H1 (cell line): ENCODE measurements around the gene EXOC2. TPM values are rescaled to one million over a fixed set of nuclear protein-coding genes. Genes with fewer than 3 reads are reported as not detected.

Experiments used
- CTCF ChIA-PET: fragments of 300-600 bp; sonication (Branson Sonifier 250); formaldehyde crosslinking; loops from one replicate; lab custom pipeline; 2021; ENCODE audit not compliant: partially characterized antibody; lab: Charles Lee
- POLR2A ChIA-PET: fragments of 300-600 bp; sonication (Branson Sonifier 250); formaldehyde crosslinking; loops from one replicate; lab custom pipeline; 2021; ENCODE audit warnings: inconsistent platforms; ENCODE audit not compliant: partially characterized antibody; lab: Charles Lee
- DNase-seq, 2 experiments: peaks; one replicate each; pipeline versions ENCODE4 v3.0.0 to v3.0.0-alpha.2; 2010 to 2022; ENCODE audit warnings: low spot score in 2 of 2, low read depth in 1 of 2, mixed read lengths in 1 of 2
- FAIRE-seq: peaks from 2 replicates; lab custom pipeline; 2011; peaks lifted over from hg19 to GRCh38; lab: Jason Lieb, UNC
- H2AFZ ChIP-seq: 2 replicates; pipeline ENCODE4 v1.8.1; 2012; ENCODE audit warnings: low read length, inconsistent platforms
- H2AK5ac ChIP-seq: 2 replicates; pipeline ENCODE4 v1.6.1; 2013; ENCODE audit warnings: low read depth, low read length
- H2BK120ac ChIP-seq: replicated peaks from 2 replicates; pipeline ENCODE3; 2013; ENCODE audit warnings: low read depth, low read length, inconsistent platforms
- H2BK12ac ChIP-seq: 2 replicates; pipeline ENCODE4 v1.6.1; 2013; ENCODE audit warnings: low read depth, low read length
- H2BK15ac ChIP-seq: 2 replicates; pipeline ENCODE4 v1.6.1; 2013; ENCODE audit warnings: low read length
- H2BK20ac ChIP-seq: 2 replicates; pipeline ENCODE4 v1.6.1; 2013; ENCODE audit warnings: low read length
- H2BK5ac ChIP-seq: 2 replicates; pipeline ENCODE4 v1.6.1; 2013; ENCODE audit warnings: low read depth, low read length
- H3K14ac ChIP-seq: 2 replicates; pipeline ENCODE4 v1.6.1; 2013; ENCODE audit warnings: inconsistent platforms; ENCODE audit not compliant: insufficient read length
- H3K18ac ChIP-seq: 2 replicates; pipeline ENCODE4 v1.6.1; 2013; ENCODE audit warnings: low read length; ENCODE audit errors: extremely low read depth
- H3K23ac ChIP-seq: 2 replicates; pipeline ENCODE4 v1.6.1; 2013; ENCODE audit warnings: inconsistent platforms; ENCODE audit not compliant: insufficient read length
- H3K23me2 ChIP-seq: 2 replicates; pipeline ENCODE4 v1.6.1; 2013; ENCODE audit warnings: low read depth, low read length
- H3K27ac ChIP-seq: 2 replicates; pipeline ENCODE4 v1.6.1; 2011; ENCODE audit warnings: low read depth, low read length, inconsistent platforms
- H3K27me3 ChIP-seq, 4 experiments: replicated peaks in 1 of 4; 1 replicate in 1 of 4; 2 replicates in 3 of 4; pipeline versions ENCODE4 v1.6.1 to v1.8.1; 2011 to 2013; ENCODE audit warnings: low read length in 3 of 4, mild to moderate bottlenecking in 3 of 4, inconsistent platforms in 2 of 4, mixed read lengths in 2 of 4, moderate library complexity in 1 of 4; ENCODE audit not compliant: control insufficient read depth in 3 of 4, insufficient read depth in 3 of 4; ENCODE audit errors: extremely low read depth in 1 of 4
- H3K36me3 ChIP-seq, 4 experiments: 2 replicates each; pipeline versions ENCODE4 v1.6.1 to v1.8.1; 2011 to 2013; ENCODE audit warnings: mild to moderate bottlenecking in 4 of 4, low read length in 3 of 4, moderate library complexity in 2 of 4, control low read depth in 1 of 4, inconsistent platforms in 1 of 4; ENCODE audit not compliant: insufficient read depth in 4 of 4, control insufficient read depth in 2 of 4
- H3K4ac ChIP-seq: replicated peaks from 2 replicates; pipeline ENCODE3; 2013; ENCODE audit warnings: low read length, low read depth, mixed read lengths, inconsistent platforms; ENCODE audit not compliant: insufficient read length
- H3K4me1 ChIP-seq, 4 experiments: replicated peaks in 1 of 4; 1 replicate in 1 of 4; 2 replicates in 3 of 4; pipeline versions ENCODE4 v1.6.1 to v1.8.1; 2011 to 2013; ENCODE audit warnings: low read length in 3 of 4, inconsistent platforms in 2 of 4, mixed read lengths in 1 of 4; ENCODE audit not compliant: insufficient read depth in 4 of 4, control insufficient read depth in 3 of 4
- H3K4me2 ChIP-seq, 2 experiments: 2 replicates each; pipeline versions ENCODE4 v1.6.1 to v1.8.1; 2011 to 2013; ENCODE audit warnings: low read depth in 2 of 2, low read length in 2 of 2, control low read depth in 1 of 2, inconsistent platforms in 1 of 2, mild to moderate bottlenecking in 1 of 2; ENCODE audit not compliant: insufficient read depth in 1 of 2
- H3K4me3 ChIP-seq, 4 experiments: fragments of 200-600, 300-600 bp in 1 of 4; sonication (generic), shearing (Covaris generic), sonication (Bioruptor Twin) in 1 of 4; 2 replicates each; pipeline versions ENCODE4 v1.5.1 to v1.8.1; 2011 to 2016; ENCODE audit warnings: low read length in 4 of 4, low read depth in 3 of 4, control low read depth in 2 of 4, inconsistent platforms in 2 of 4, mild to moderate bottlenecking in 2 of 4, mixed read lengths in 1 of 4, moderate library complexity in 1 of 4; ENCODE audit not compliant: insufficient read depth in 2 of 4; ENCODE audit errors: extremely low read depth in 1 of 4
- H3K56ac ChIP-seq: replicated peaks from 2 replicates; pipeline ENCODE3; 2013; ENCODE audit warnings: low read depth, mild to moderate bottlenecking, mixed read lengths, low read length, inconsistent platforms; ENCODE audit not compliant: insufficient read length
- H3K79me1 ChIP-seq: 2 replicates; pipeline ENCODE4 v1.6.1; 2013; ENCODE audit warnings: low read depth, low read length, control low read depth
- H3K79me2 ChIP-seq, 2 experiments: 2 replicates each; pipeline versions ENCODE4 v1.6.1 to v1.8.1; 2012 to 2013; ENCODE audit warnings: low read length in 2 of 2, mild to moderate bottlenecking in 2 of 2, inconsistent platforms in 1 of 2; ENCODE audit not compliant: insufficient read depth in 2 of 2, control insufficient read depth in 1 of 2
- H3K9ac ChIP-seq, 4 experiments: replicated peaks in 1 of 4; 1 replicate in 1 of 4; 2 replicates in 3 of 4; pipeline versions ENCODE4 v1.6.1 to v1.8.1; 2011 to 2013; ENCODE audit warnings: low read depth in 3 of 4, low read length in 3 of 4, control low read depth in 2 of 4, mild to moderate bottlenecking in 2 of 4, moderate library complexity in 2 of 4, inconsistent platforms in 1 of 4; ENCODE audit errors: extremely low read depth in 1 of 4
- H3K9me3 ChIP-seq, 2 experiments: 2 replicates each; pipeline versions ENCODE4 v1.6.1 to v1.8.1; 2012 to 2013; ENCODE audit warnings: mild to moderate bottlenecking in 2 of 2, moderate library complexity in 2 of 2, control low read depth in 1 of 2, inconsistent platforms in 1 of 2, low read depth in 1 of 2, low read length in 1 of 2, mixed read lengths in 1 of 2; ENCODE audit not compliant: insufficient read depth in 2 of 2
- H4K20me1 ChIP-seq, 2 experiments: replicated peaks in 1 of 2; 2 replicates each; pipeline versions ENCODE3 to v1.8.1; 2011 to 2013; ENCODE audit warnings: inconsistent platforms in 2 of 2, low read length in 2 of 2, mild to moderate bottlenecking in 1 of 2; ENCODE audit not compliant: insufficient read depth in 2 of 2, control insufficient read depth in 1 of 2
- H4K5ac ChIP-seq: 2 replicates; pipeline ENCODE4 v1.6.1; 2013; ENCODE audit warnings: low read length, low read depth, mixed read lengths, inconsistent platforms; ENCODE audit not compliant: insufficient read length
- H4K8ac ChIP-seq: 2 replicates; pipeline ENCODE4 v1.8.0; 2013; ENCODE audit warnings: mild to moderate bottlenecking, moderate library complexity, low read length, inconsistent platforms; ENCODE audit not compliant: insufficient read depth; ENCODE audit errors: extremely low read depth
- H4K91ac ChIP-seq: replicated peaks from 2 replicates; pipeline ENCODE3; 2013; ENCODE audit warnings: low read length, mixed read lengths, inconsistent platforms; ENCODE audit not compliant: insufficient read length
- EP300 ChIP-seq, 2 experiments: IDR thresholded peaks; 1 replicate in 1 of 2; 2 replicates in 1 of 2; pipeline ENCODE4 v1.6.1; 2011 to 2012; ENCODE audit warnings: low read depth in 2 of 2, low read length in 2 of 2, mild to moderate bottlenecking in 2 of 2, borderline replicate concordance in 1 of 2, inconsistent platforms in 1 of 2, moderate library complexity in 1 of 2
- KDM5A ChIP-seq: fragments of 200-600 bp; IDR thresholded peaks from 2 replicates; pipeline ENCODE4 v1.7.1; 2012; ENCODE audit warnings: mild to moderate bottlenecking, low read length, inconsistent platforms, mixed read lengths
- POLR2A ChIP-seq, 2 experiments: IDR thresholded peaks; 1 replicate in 1 of 2; 2 replicates in 1 of 2; pipeline ENCODE4 v1.6.1; 2011; ENCODE audit warnings: low read depth in 2 of 2, low read length in 2 of 2, mild to moderate bottlenecking in 2 of 2; ENCODE audit errors: control extremely low read depth in 1 of 2
- SIN3A ChIP-seq, 2 experiments: IDR thresholded peaks in 1 of 2; conservative IDR thresholded peaks in 1 of 2; 2 replicates each; pipeline ENCODE4 v1.6.1; 2011 to 2012; ENCODE audit warnings: low read length in 2 of 2, improper control_type of control experiment in 1 of 2, low read depth in 1 of 2, mild to moderate bottlenecking in 1 of 2
- WGBS, 2 experiments: shearing (Covaris generic) in 1 of 2; methylation state at CpG; one replicate each; pipeline versions ENCODE4 v1.1.6 to v1.1.7; 2013 to 2015; ENCODE audit warnings: low lambda C conversion rate in 2 of 2, mixed read lengths in 2 of 2, inconsistent platforms in 1 of 2, low coverage in 1 of 2, missing lambda C conversion rate in 1 of 2; ENCODE audit not compliant: insufficient replicate concordance in 2 of 2, insufficient coverage in 1 of 2, insufficient read length in 1 of 2; ENCODE audit errors: extremely low coverage in 1 of 2, missing lambda C conversion rate in 1 of 2; 5-methylcytosine and 5-hydroxymethylcytosine counted together
- polyA plus RNA-seq, 7 experiments: library from polyadenylated mRNA; depleted of rRNA in 3 of 7; stranded (reverse) in 5 of 7; unstranded in 2 of 7; fragments of >200 nt in 5 of 7; fragments of 200-250 nt in 2 of 7; gene quantifications; 1 replicate in 5 of 7; 2 replicates in 1 of 7; 4 replicates in 1 of 7; pipeline versions ENCODE4 v1.2.1 to v1.2.3, GENCODE V29; 2011 to 2013; ENCODE audit warnings: missing spikeins in 2 of 7, mixed read lengths in 2 of 7
- total RNA-seq: library from RNA; stranded (reverse); fragmentation: NEBNext Ultra II Directional; extraction: Animal tissue kit (Norgen Biotek cat#: 25700); gene quantifications from 2 replicates; pipeline ENCODE4 v1.2.1, GENCODE V29; 2021
- TF ChIP-seq, protein P1 (sequence below): IDR thresholded peaks from 2 replicates; pipeline ENCODE4 v1.6.1; 2012; ENCODE audit warnings: low read length, inconsistent platforms

Gene EXOC2
- total and polyA plus RNA-seq, 2 of the 8 experiments (the other 6 are each of a cell fraction or from before 2014, with no cell fraction given), result 25.5 to 44.4 TPM

DNA sequence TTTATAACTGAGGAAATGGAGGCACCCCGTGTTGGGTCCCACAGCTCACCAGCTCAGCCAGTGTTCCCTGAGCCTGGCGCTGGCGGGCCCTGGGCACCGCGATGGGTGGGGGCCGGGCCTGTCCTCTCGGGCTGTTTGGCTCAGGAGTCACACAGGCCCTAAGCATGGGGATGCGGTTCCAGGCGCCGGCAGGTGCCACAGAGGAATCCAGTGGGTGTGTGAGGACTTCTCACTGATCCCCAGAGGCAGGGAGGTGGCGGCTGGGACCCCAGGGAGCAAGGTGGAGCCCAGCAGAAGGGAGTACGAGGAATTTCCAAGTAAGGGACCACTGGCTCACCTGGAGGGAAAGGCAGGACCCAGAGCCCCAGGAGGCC is 243.9 kb downstream of the EXOC2 start:
- Histone ChIP-seq H3K56ac (no peak overlapping the region), H3K9ac (no peak overlapping the region), H3K14ac (no peak overlapping the region), H4K8ac (no peak overlapping the region), H4K20me1 (no peaks in the 10 kb centered on the region), H2AK5ac (no peak overlapping the region), H3K36me3 (no peaks in the 10 kb centered on the region; a peak in 1 of 8 replicates), H3K9me3 (peaks cover 6 to 19% of the 10 kb centered on the region in 2 experiments; a peak in 3 of 4 replicates), H2BK120ac (no peak overlapping the region), H3K27me3 (no peaks in the 10 kb centered on the region), H4K91ac (no peak overlapping the region), H3K4me3 (no peak overlapping the region), H2BK12ac (no peak overlapping the region), H3K4me2 (no peak overlapping the region), H2BK20ac (no peak overlapping the region), H3K4ac (no peak overlapping the region), H3K18ac (no peak overlapping the region), H3K27ac (no peak overlapping the region), H3K4me1 (peaks cover 0 to 3% (median 0%) of the 10 kb centered on the region in 4 experiments; a peak in 1 of 7 replicates), H3K79me2 (no peaks in the 10 kb centered on the region), H2BK15ac (no peak overlapping the region), H2AFZ (no peak overlapping the region), H3K23me2 (no peaks in the 10 kb centered on the region), H3K79me1 (no peaks in the 10 kb centered on the region), H4K5ac (no peak overlapping the region), H3K23ac (no peak overlapping the region), H2BK5ac (no peak overlapping the region)
- POLR2A ChIA-PET, result no interaction called here
- CTCF ChIA-PET, result no interaction called here
- FAIRE-seq, result no peak
- TF ChIP-seq, protein P1, sequence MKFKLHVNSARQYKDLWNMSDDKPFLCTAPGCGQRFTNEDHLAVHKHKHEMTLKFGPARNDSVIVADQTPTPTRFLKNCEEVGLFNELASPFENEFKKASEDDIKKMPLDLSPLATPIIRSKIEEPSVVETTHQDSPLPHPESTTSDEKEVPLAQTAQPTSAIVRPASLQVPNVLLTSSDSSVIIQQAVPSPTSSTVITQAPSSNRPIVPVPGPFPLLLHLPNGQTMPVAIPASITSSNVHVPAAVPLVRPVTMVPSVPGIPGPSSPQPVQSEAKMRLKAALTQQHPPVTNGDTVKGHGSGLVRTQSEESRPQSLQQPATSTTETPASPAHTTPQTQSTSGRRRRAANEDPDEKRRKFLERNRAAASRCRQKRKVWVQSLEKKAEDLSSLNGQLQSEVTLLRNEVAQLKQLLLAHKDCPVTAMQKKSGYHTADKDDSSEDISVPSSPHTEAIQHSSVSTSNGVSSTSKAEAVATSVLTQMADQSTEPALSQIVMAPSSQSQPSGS, result no peak
- TF ChIP-seq EP300 (IDR thresholded peaks at IDR 0.05; ENCODE audit: borderline replicate concordance in 1 of 2, low read depth in 2 of 2, low read length in 2 of 2) (no peak), POLR2A (IDR thresholded peaks at IDR 0.05; ENCODE audit: control extremely low read depth in 1 of 2, low read depth in 2 of 2, low read length in 2 of 2) (no peak), KDM5A (no peak), SIN3A (conservative IDR thresholded peaks at IDR 0.05 in 1 of 2, IDR thresholded peaks at IDR 0.05 in 1 of 2; ENCODE audit: low read depth in 1 of 2, low read length in 2 of 2) (no peak)
- DNase-seq, result no peak
- 85% methylated on average over 12 of the region's 12 CpGs; no CpG with 5 or more reads in 1 of the 2 experiments for WGBS, 2 experiments
